Esophagus muscularis mucosa (tissue), 3 donors: ENCODE measurements around the gene SRPRA.
A peak's percentile ranks its signal among the peaks of the same experiment; 100 is the strongest.

Experiments used
- CTCF ChIP-seq, 3 experiments: fragments of 200-600 bp in 2 of 3; fragments of 450-650 bp in 1 of 3; sonication (generic) in 2 of 3; IDR thresholded peaks; one replicate each; pipeline ENCODE4 v1.5.1; 2017 to 2019; ENCODE audit warnings: antibody characterized with exemption in 3 of 3, mild to moderate bottlenecking in 2 of 3, moderate library complexity in 1 of 3
- POLR2A ChIP-seq: fragments of 450-650 bp; IDR thresholded peaks from one replicate; pipeline ENCODE4 v1.6.1; 2017; ENCODE audit warnings: antibody characterized with exemption, moderate library complexity, mild to moderate bottlenecking, low read depth

- TF ChIP-seq CTCF (IDR thresholded peaks at IDR 0.05) (no peak), POLR2A (peak; percentile 10)
Observed at GRCh38 chr11:126303623-126304456, 35.1 kb upstream of the SRPRA start, which contains the start of gene DCPS.
